ENCODE data around the gene CTR9. TPM values are rescaled to one million over a fixed set of nuclear protein-coding genes. Genes with fewer than 3 reads are reported as not detected.

Gene CTR9
- total and polyA plus RNA-seq, 2 of the 8 experiments (the other 6 are each of a cell fraction or from before 2014, with no cell fraction given), result 6.1 to 37.7 TPM

DNA sequence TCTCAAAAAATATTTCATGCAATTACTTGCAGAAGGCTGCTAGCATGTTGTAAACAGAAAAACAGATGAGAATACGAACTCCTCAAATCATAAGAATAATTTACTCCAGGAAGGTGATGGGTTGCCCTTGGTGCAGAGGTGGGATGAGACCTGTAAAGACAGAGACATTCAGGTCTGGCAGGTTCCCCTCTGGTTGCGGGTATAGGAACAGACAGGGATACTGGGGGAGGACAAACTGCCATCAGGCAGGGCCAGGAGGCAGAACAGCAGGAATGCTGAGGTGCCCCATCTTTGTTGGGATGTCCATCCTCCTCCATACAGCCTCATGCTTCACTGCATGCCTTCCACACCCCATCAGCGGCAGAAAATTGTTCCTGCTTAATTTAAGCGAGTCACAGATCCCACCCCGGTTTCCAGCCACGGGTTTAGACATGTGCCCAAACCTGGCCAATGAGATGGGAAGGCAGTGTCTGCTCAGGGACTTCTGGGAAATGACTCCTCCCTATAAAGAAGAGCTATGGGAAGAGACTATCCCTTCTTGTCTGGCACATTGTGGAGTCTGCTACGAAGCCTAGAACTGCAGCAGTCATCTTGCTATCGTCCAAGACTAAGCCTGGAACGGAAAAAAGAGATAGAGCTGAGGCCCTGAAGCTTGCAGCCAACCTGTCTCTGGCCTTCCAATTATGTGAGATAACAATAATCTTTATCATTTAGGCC is 34.3 kb upstream of the CTR9 start:
- 85% methylated on average over 9 of the region's 9 CpGs; no CpG with 5 or more reads in 1 of the 2 experiments for WGBS, 2 experiments (ENCODE audit: extremely low coverage in 1 of 2, insufficient coverage in 1 of 2, insufficient read length in 1 of 2, insufficient replicate concordance in 2 of 2, low coverage in 1 of 2, low lambda C conversion rate in 2 of 2, missing lambda C conversion rate in 1 of 2)
- Histone ChIP-seq H4K20me1 (replicated peaks in 1 of 2; ENCODE audit: control insufficient read depth in 1 of 2, insufficient read depth in 2 of 2, low read length in 2 of 2) (no peaks in the 10 kb centered on the region), H2BK15ac (ENCODE audit: low read length) (no peak overlapping the region), H3K9ac (replicated peaks in 1 of 4; ENCODE audit: extremely low read depth in 1 of 4, low read depth in 3 of 4, low read length in 3 of 4) (no peak overlapping the region), H2BK120ac (replicated peaks; ENCODE audit: low read depth, low read length) (no peak overlapping the region), H3K14ac (ENCODE audit: insufficient read length) (no peak overlapping the region), H4K5ac (ENCODE audit: insufficient read length, low read depth, low read length) (no peak overlapping the region), H3K18ac (ENCODE audit: extremely low read depth, low read length) (no peak overlapping the region), H2BK12ac (ENCODE audit: low read depth, low read length) (no peak overlapping the region), H3K4ac (replicated peaks; ENCODE audit: insufficient read length, low read depth, low read length) (no peak overlapping the region), H2AFZ (ENCODE audit: low read length) (no peak overlapping the region), H3K23ac (ENCODE audit: insufficient read length) (no peak overlapping the region), H3K23me2 (ENCODE audit: low read depth, low read length) (no peaks in the 10 kb centered on the region), H4K91ac (replicated peaks; ENCODE audit: insufficient read length, low read length) (no peak overlapping the region), H3K27me3 (replicated peaks in 1 of 4; ENCODE audit: control insufficient read depth in 3 of 4, extremely low read depth in 1 of 4, insufficient read depth in 3 of 4, low read length in 3 of 4) (no peaks in the 10 kb centered on the region), H3K9me3 (ENCODE audit: insufficient read depth in 2 of 2, low read depth in 1 of 2, low read length in 1 of 2) (no peaks in the 10 kb centered on the region), H3K79me1 (ENCODE audit: low read depth, low read length) (no peaks in the 10 kb centered on the region), H3K4me1 (replicated peaks in 1 of 4; ENCODE audit: control insufficient read depth in 3 of 4, insufficient read depth in 4 of 4, low read length in 3 of 4) (no peaks in the 10 kb centered on the region), H3K27ac (ENCODE audit: low read depth, low read length) (no peak overlapping the region), H2BK20ac (ENCODE audit: low read length) (no peak overlapping the region), H3K4me3 (ENCODE audit: extremely low read depth in 1 of 4, insufficient read depth in 2 of 4, low read depth in 3 of 4, low read length in 4 of 4) (no peak overlapping the region), H3K79me2 (ENCODE audit: control insufficient read depth in 1 of 2, insufficient read depth in 2 of 2, low read length in 2 of 2) (no peaks in the 10 kb centered on the region), H3K36me3 (ENCODE audit: control insufficient read depth in 2 of 4, insufficient read depth in 4 of 4, low read length in 3 of 4) (no peaks in the 10 kb centered on the region), H3K4me2 (ENCODE audit: insufficient read depth in 1 of 2, low read depth in 2 of 2, low read length in 2 of 2) (no peak overlapping the region), H2BK5ac (ENCODE audit: low read depth, low read length) (no peak overlapping the region), H2AK5ac (ENCODE audit: low read depth, low read length) (no peak overlapping the region), H3K56ac (replicated peaks; ENCODE audit: insufficient read length, low read depth, low read length) (no peak overlapping the region), H4K8ac (ENCODE audit: extremely low read depth, insufficient read depth, low read length) (no peak overlapping the region)
- TF ChIP-seq POLR2AphosphoS5 (IDR thresholded peaks at IDR 0.05; ENCODE audit: low read depth, low read length) (no peak), POU5F1 (IDR thresholded peaks at IDR 0.05; ENCODE audit: low read depth, low read length) (no peak), PHF8 (conservative IDR thresholded peaks at IDR 0.05; ENCODE audit: low read depth, low read length) (no peak), EZH2 (IDR thresholded peaks at IDR 0.05; ENCODE audit: low read depth, low read length, severe bottlenecking) (no peak), SIX5 (IDR thresholded peaks at IDR 0.05; ENCODE audit: low read depth, low read length) (no peak), CEBPB (IDR thresholded peaks at IDR 0.05; ENCODE audit: low read depth, low read length) (no peak), RBBP5 (IDR thresholded peaks at IDR 0.05; ENCODE audit: borderline replicate concordance, low read depth, low read length) (no peak), CREB1 (IDR thresholded peaks at IDR 0.05) (no peak)
- ChIA-PET POLR2A (ENCODE audit: partially characterized antibody) (interaction anchor here (0.9 kb wide), 1 partner anchor 21 kb away, joined by 3 read pairs; no protein-coding TSS in a partner anchor), CTCF (ENCODE audit: partially characterized antibody) (interaction anchor here (1.6 to 3.4 kb wide), 3 partner anchors 11 to 92 kb away, joined by 6 to 13 read pairs (median 11); no protein-coding TSS in a partner anchor)
- DNase-seq (ENCODE audit: low read depth in 1 of 2, low spot score in 2 of 2) (no peak), FAIRE-seq (no peak)

Measured in H1 (cell line).